Pulmonary artery endothelial cell (primary cell): ENCODE measurements around the gene FBXL17. TPM values are rescaled to one million over a fixed set of nuclear protein-coding genes. Genes with fewer than 3 reads are reported as not detected.

ENCODE experiments used
- DNase-seq: peaks from one replicate; pipeline ENCODE4 v3.0.0-alpha.2; 2011; ENCODE audit warnings: low read depth, low spot score
- total RNA-seq: library from RNA; depleted of rRNA; stranded (reverse); fragments of >200 nt; gene quantifications from 2 replicates; pipeline ENCODE4 v1.2.3, GENCODE V29; 2014

FBXL17 gene
- total RNA-seq, 1 donor from 2014 or later: 4.6 TPM

- no peak for DNase-seq
Observed at GRCh38 chr5:108375768-108376167, 6.1 kb downstream of the FBXL17 start.

- no peak for DNase-seq
Observed at GRCh38 chr5:108373426-108373825, 8.5 kb downstream of the FBXL17 start.

- no peak for DNase-seq
Observed at GRCh38 chr5:108372369-108372768, 9.5 kb downstream of the FBXL17 start.

GRCh38 chr5:108371263-108371662 is 10.6 kb downstream of the FBXL17 start:
- no peak for DNase-seq

- DNase-seq: no peak
Observed at GRCh38 chr5:108369167-108369566, 12.7 kb downstream of the FBXL17 start.

GRCh38 chr5:108367679-108368334 is 14.1 kb downstream of the FBXL17 start:
- DNase-seq: no peak

GRCh38 chr5:108366500-108366899 is 15.4 kb downstream of the FBXL17 start:
- no peak for DNase-seq

GRCh38 chr5:108361771-108362170 is 20.1 kb downstream of the FBXL17 start:
- no peak for DNase-seq

GRCh38 chr5:108361239-108361638 is 20.7 kb downstream of the FBXL17 start:
- no peak for DNase-seq

GRCh38 chr5:108360280-108360679 is 21.6 kb downstream of the FBXL17 start:
- DNase-seq: no peak

- DNase-seq: no peak
Observed at GRCh38 chr5:108356286-108356685, 25.6 kb downstream of the FBXL17 start.

GRCh38 chr5:108353087-108353486 is 28.8 kb downstream of the FBXL17 start:
- DNase-seq: no peak

GRCh38 chr5:108345541-108346171 is 36.2 kb downstream of the FBXL17 start:
- peak; percentile 7 for DNase-seq

GRCh38 chr5:108344103-108344822 is 37.6 kb downstream of the FBXL17 start:
- no peak for DNase-seq

GRCh38 chr5:108341866-108342265 is 40.0 kb downstream of the FBXL17 start:
- DNase-seq: no peak

GRCh38 chr5:108340131-108340530 is 41.8 kb downstream of the FBXL17 start:
- DNase-seq: no peak

GRCh38 chr5:108339220-108339619 is 42.7 kb downstream of the FBXL17 start:
- no peak for DNase-seq

- DNase-seq: no peak
Observed at GRCh38 chr5:108334225-108334624, 47.7 kb downstream of the FBXL17 start.

GRCh38 chr5:108326982-108327381 is 54.9 kb downstream of the FBXL17 start:
- no peak for DNase-seq

- DNase-seq: no peak
Observed at GRCh38 chr5:108324886-108325285, 57.0 kb downstream of the FBXL17 start.

GRCh38 chr5:108321341-108321740 is 60.6 kb downstream of the FBXL17 start:
- DNase-seq: no peak

GRCh38 chr5:108320231-108320630 is 61.7 kb downstream of the FBXL17 start:
- no peak for DNase-seq

- DNase-seq: no peak
Observed at GRCh38 chr5:108315829-108316228, 66.1 kb downstream of the FBXL17 start.
